Measurements from ENCODE around the gene RRM1. TPM values are rescaled to one million over a fixed set of nuclear protein-coding genes. Genes with fewer than 3 reads are reported as not detected.
"Not testable (repeated sequence)": the region's sequence is repeated elsewhere in the genome, so short reads cannot be mapped to it uniquely, and the experiment has no call there.

Gene RRM1
- total and polyA plus RNA-seq, 7 donors = 9.0 to 39.6 (median 28.5) TPM

DNA sequence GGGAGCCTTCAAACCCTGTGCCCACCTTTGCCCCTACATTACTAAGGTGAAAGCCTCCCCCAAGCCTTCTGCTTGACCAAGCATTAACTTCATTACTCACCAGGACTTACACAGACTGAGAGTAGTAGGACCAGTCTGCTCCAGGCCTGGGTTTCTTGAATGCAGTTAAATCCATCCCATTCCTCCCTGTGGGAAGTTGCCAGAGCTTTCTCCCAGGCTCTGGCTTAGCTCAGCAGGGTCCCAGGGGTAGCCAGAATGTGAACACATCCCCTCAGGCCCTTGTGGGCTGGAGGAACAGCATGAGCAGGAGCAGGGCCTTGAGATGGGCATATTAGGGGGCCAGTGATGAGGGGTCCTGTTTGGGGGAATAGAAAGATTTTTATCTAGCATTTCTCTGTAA is 59.9 kb downstream of the RRM1 start:
- Histone ChIP-seq H3K4me3 (no peak overlapping the region), H3K27ac (no peak overlapping the region), H3K27me3 (no peaks in the 10 kb centered on the region), H3K4me1 (no peaks in the 10 kb centered on the region), H3K9me3 (no peaks in the 10 kb centered on the region), H3K36me3 (no peaks in the 10 kb centered on the region)
- no peak for DNase-seq
- intact Hi-C loops (cut with DNase I) = no loop called here
- TF ChIP-seq POLR2A (IDR thresholded peaks at IDR 0.05) (no peak), POLR2AphosphoS5 (IDR thresholded peaks at IDR 0.05) (no peak), EP300 (IDR thresholded peaks at IDR 0.05) (no peak), CTCF (IDR thresholded peaks at IDR 0.05) (no peak)

DNA sequence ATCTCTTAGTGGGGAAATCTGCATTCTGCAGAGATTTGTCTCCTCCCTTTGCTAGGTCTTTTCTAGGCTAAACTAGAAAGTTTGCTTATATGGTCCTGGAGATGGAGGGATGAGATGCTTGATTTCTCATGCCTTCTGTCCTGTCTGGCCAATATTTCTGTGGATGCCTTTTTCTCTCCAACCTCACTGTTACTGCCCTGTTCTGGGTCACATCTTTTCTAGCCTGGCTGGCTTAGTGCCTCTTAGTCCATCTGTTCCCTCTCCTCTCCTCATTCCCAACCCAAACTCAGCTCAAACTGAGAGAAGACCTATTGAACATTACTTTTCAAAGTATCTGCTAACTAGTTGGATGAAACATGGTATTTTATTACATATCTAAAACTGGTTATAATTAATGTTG is 62.0 kb downstream of the RRM1 start:
- Histone ChIP-seq H3K4me3 (no peak overlapping the region), H3K9me3 (no peaks in the 10 kb centered on the region), H3K36me3 (no peaks in the 10 kb centered on the region), H3K27ac (no peak overlapping the region), H3K4me1 (no peaks in the 10 kb centered on the region), H3K27me3 (no peaks in the 10 kb centered on the region)
- intact Hi-C loops (cut with DNase I) = no loop called here
- no peak for TF ChIP-seq EP300 (IDR thresholded peaks at IDR 0.05)
- no peak for TF ChIP-seq CTCF (IDR thresholded peaks at IDR 0.05)
- TF ChIP-seq POLR2AphosphoS5 (IDR thresholded peaks at IDR 0.05) = no peak
- TF ChIP-seq POLR2A (IDR thresholded peaks at IDR 0.05) = no peak
- DNase-seq = no peak

DNA sequence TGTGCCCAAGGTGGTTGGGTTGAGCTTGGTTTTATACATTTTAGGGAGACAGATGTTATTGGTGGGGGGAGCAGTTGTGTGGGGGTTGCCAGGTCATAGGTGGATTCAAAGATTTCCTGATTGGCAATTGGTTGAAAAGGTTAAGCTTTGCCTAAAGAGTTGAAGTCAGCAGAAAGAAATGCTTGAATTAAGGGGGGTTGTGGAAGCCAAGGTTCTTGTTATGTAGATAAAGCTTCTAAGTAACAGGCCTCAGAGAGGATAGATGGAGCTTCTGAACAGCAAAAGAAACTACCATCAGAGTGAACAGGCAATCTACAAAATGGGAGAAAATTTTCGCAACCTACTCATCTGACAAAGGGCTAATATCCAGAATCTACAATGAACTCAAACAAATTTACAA is 64.2 kb downstream of the RRM1 start:
- H3K36me3 ChIP-seq; DNase-seq; H3K9me3 ChIP-seq; intact Hi-C loops (cut with DNase I); H3K27ac ChIP-seq; H3K27me3 ChIP-seq; H3K4me3 ChIP-seq; H3K4me1 ChIP-seq: not testable (repeated sequence)
- WGBS, 2 donors = 56 to 100% methylated on average over 1 of the region's 1 CpG

DNA sequence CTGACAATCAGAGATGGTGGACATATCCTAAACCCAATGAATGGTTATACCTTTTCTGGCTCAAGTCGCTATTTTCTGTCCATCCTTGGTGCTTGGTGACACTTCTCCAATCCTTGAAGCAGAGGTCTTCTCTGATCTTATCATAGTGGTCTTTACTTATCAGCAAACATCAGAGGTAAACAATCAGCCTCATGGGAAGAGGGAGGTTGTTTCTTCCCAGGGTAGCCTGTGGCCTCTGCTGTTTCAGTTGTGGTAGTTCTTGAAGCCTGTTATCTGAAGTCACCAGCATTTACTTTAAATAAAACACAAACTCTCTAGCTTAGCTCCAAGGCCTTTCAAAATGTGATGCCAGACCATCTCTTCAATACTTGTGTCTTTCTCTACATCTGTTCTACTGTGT is 66.7 kb downstream of the RRM1 start:
- Histone ChIP-seq H3K27ac (no peak overlapping the region), H3K27me3 (no peaks in the 10 kb centered on the region), H3K36me3 (no peaks in the 10 kb centered on the region), H3K4me3 (no peak overlapping the region), H3K9me3 (no peaks in the 10 kb centered on the region), H3K4me1 (no peaks in the 10 kb centered on the region)
- TF ChIP-seq POLR2A (IDR thresholded peaks at IDR 0.05) = no peak
- TF ChIP-seq EP300 (IDR thresholded peaks at IDR 0.05) = no peak
- no peak for TF ChIP-seq CTCF (IDR thresholded peaks at IDR 0.05)
- TF ChIP-seq POLR2AphosphoS5 (IDR thresholded peaks at IDR 0.05) = no peak
- intact Hi-C loops (cut with DNase I) = no loop called here
- 73% methylated on average over 1 of the region's 1 CpG for WGBS, 2 donors
- no peak for DNase-seq

DNA sequence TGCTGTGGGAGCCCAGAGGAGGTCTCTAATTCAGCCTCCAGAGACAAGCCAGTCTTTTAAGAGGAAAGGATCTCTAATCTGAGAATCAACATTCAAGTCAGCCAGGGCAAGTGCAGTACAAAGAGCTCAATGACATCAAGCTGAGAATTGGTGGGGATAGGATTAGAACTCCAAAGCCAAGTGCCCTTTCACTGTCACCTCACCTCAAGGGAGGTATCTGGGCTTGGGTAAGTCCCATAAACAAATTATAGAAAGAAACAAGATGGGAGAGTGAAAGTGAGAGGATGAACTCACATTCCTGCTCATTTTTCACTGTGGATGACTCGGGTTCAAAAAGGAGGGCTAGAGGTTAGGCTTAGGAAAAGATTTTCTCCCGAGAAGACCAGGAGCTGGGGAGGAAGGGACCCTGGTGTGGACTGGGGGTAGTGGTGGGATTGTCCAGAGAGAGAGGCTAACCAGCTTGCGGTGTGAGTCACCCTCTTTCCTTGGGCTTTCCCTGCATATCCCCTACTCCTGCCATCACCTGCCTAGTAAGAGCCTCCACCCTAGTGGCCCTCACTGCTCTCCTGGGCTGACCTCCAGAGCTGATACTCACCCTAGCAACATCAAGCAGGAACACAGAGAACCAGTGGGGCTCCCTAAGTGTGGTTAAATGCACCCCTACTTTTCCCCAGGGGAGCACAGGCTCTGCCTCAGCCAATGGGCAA is 70.4 kb downstream of the RRM1 start:
- no peaks in the 10 kb centered on the region for H3K4me1 ChIP-seq
- H3K27ac ChIP-seq = no peak overlapping the region
- H3K36me3 ChIP-seq = no peaks in the 10 kb centered on the region
- TF ChIP-seq EP300 (IDR thresholded peaks at IDR 0.05) (no peak), CTCF (IDR thresholded peaks at IDR 0.05) (no peak), POLR2AphosphoS5 (IDR thresholded peaks at IDR 0.05) (no peak), POLR2A (IDR thresholded peaks at IDR 0.05) (no peak)
- intact Hi-C loops (cut with DNase I) = no loop called here
- no peak overlapping the region for H3K4me3 ChIP-seq
- H3K9me3 ChIP-seq = no peaks in the 10 kb centered on the region
- WGBS, 2 donors = 88 to 91% methylated on average over 3 of the region's 3 CpGs
- no peak for DNase-seq
- no peaks in the 10 kb centered on the region for H3K27me3 ChIP-seq

Data from sigmoid colon (tissue), 7 donors.